Esophagus muscularis mucosa (tissue), 4 donors: ENCODE measurements around the gene KIRREL3. TPM values are rescaled to one million over a fixed set of nuclear protein-coding genes. Genes with fewer than 3 reads are reported as not detected.

Source experiments
- DNase-seq: peaks from one replicate; pipeline ENCODE4 v3.0.0-alpha.2; 2017; ENCODE audit errors: extremely low spot score
- H3K27ac ChIP-seq, 4 donors: fragments of 200-600 bp; sonication (generic); replicated peaks in 1 of 4; 1 replicate in 3 of 4; 2 replicates in 1 of 4; pipeline ENCODE4 v1.5.1; 2016 to 2019; ENCODE audit warnings: mild to moderate bottlenecking in 1 of 4
- H3K27me3 ChIP-seq, 4 donors: fragments of 200-600 bp; sonication (generic); one replicate each; pipeline versions ENCODE4 v1.5.1 to v1.6.0; 2016 to 2019
- H3K36me3 ChIP-seq, 4 donors: fragments of 200-600 bp; sonication (generic); one replicate each; pipeline ENCODE4 v1.5.1; 2016 to 2019
- H3K4me1 ChIP-seq, 4 donors: fragments of 200-600 bp; sonication (generic); one replicate each; pipeline ENCODE4 v1.5.1; 2016 to 2019
- H3K4me3 ChIP-seq, 4 donors: fragments of 200-600 bp; sonication (generic); 1 replicate in 2 of 4; 2 replicates in 2 of 4; pipeline ENCODE4 v1.5.1; 2016 to 2019; ENCODE audit warnings: mild to moderate bottlenecking in 4 of 4, moderate library complexity in 1 of 4
- H3K9me3 ChIP-seq, 4 donors: fragments of 200-600 bp; sonication (generic); 1 replicate in 3 of 4; 2 replicates in 1 of 4; pipeline ENCODE4 v1.5.1; 2016 to 2019
- CTCF ChIP-seq, 3 experiments: fragments of 200-600 bp in 2 of 3; fragments of 450-650 bp in 1 of 3; sonication (generic) in 2 of 3; IDR thresholded peaks; one replicate each; pipeline ENCODE4 v1.5.1; 2017 to 2019; ENCODE audit warnings: antibody characterized with exemption in 3 of 3, mild to moderate bottlenecking in 2 of 3, moderate library complexity in 1 of 3
- EP300 ChIP-seq: sonication (generic); formaldehyde crosslinking; IDR thresholded peaks from one replicate; pipeline ENCODE4 v1.6.1; 2017; ENCODE audit warnings: antibody characterized with exemption
- POLR2A ChIP-seq: fragments of 450-650 bp; IDR thresholded peaks from one replicate; pipeline ENCODE4 v1.6.1; 2017; ENCODE audit warnings: antibody characterized with exemption, moderate library complexity, mild to moderate bottlenecking, low read depth
- POLR2AphosphoS5 ChIP-seq, 2 donors: sonication (generic); formaldehyde crosslinking; IDR thresholded peaks; one replicate each; pipeline ENCODE4 v1.6.1; 2017; ENCODE audit warnings: antibody characterized with exemption in 2 of 2
- WGBS: methylation state at CpG from one replicate; pipeline ENCODE4 v1.1.5; 2018; 5-methylcytosine and 5-hydroxymethylcytosine counted together
- intact Hi-C: fragments of 100-400 bp; cut with DNase I; formaldehyde crosslinking; loops from one replicate; pipeline ENCODE4 v1.15.1; 2023
- total RNA-seq, 4 donors: library from RNA; depleted of rRNA; stranded (reverse); fragments of >200 nt; gene quantifications; one replicate each; pipeline versions ENCODE4 v1.1.0 to v1.2.1, GENCODE V29; 2016

The KIRREL3 gene
- total RNA-seq, 4 donors from 2014 or later: 1.7 to 6.5 (median 3.1) TPM

- Histone ChIP-seq H3K36me3 (no peaks in the 10 kb centered on the region), H3K27ac (no peak overlapping the region), H3K4me1 (no peaks in the 10 kb centered on the region), H3K4me3 (no peak overlapping the region), H3K9me3 (no peaks in the 10 kb centered on the region), H3K27me3 (peaks cover 0 to 47% (median 0%) of the 10 kb centered on the region in 4 donors)
- intact Hi-C loops: no loop called here
- DNase-seq: no peak
- TF ChIP-seq EP300 (no peak), POLR2A (no peak), POLR2AphosphoS5 (IDR thresholded peaks at IDR 0.05) (no peak)
- WGBS: 49% methylated on average over 7 of the region's 7 CpGs
Measured at GRCh38 chr11:126862664-126863243, 137.8 kb downstream of the KIRREL3 start.

GRCh38 chr11:126861796-126862459, 138.6 kb downstream of the KIRREL3 start:
- intact Hi-C loops: no loop called here
- DNase-seq: no peak

GRCh38 chr11:126857860-126858808, 142.4 kb downstream of the KIRREL3 start:
- Histone ChIP-seq H3K4me1 (no peaks in the 10 kb centered on the region), H3K4me3 (no peak overlapping the region), H3K36me3 (no peaks in the 10 kb centered on the region), H3K9me3 (no peaks in the 10 kb centered on the region), H3K27ac (no peak overlapping the region), H3K27me3 (peaks cover 0 to 28% (median 0%) of the 10 kb centered on the region in 4 donors)
- WGBS: 50% methylated on average over 6 of the region's 9 CpGs
- TF ChIP-seq POLR2A: no peak
- no peak for TF ChIP-seq POLR2AphosphoS5 (IDR thresholded peaks at IDR 0.05)
- TF ChIP-seq EP300: no peak
- TF ChIP-seq CTCF (IDR thresholded peaks at IDR 0.05): no peak
- intact Hi-C loops: no loop called here
- DNase-seq: no peak

More at GRCh38 chr11:126861796-126862459, 138.6 kb downstream of the KIRREL3 start:
- 87% methylated on average over 10 of the region's 10 CpGs for WGBS
- Histone ChIP-seq H3K27me3 (peaks cover 0 to 43% (median 0%) of the 10 kb centered on the region in 4 donors), H3K4me3 (no peak overlapping the region), H3K27ac (no peak overlapping the region), H3K36me3 (no peaks in the 10 kb centered on the region), H3K4me1 (no peaks in the 10 kb centered on the region), H3K9me3 (no peaks in the 10 kb centered on the region)
- TF ChIP-seq EP300: no peak
- TF ChIP-seq CTCF (IDR thresholded peaks at IDR 0.05): no peak
- TF ChIP-seq POLR2AphosphoS5 (IDR thresholded peaks at IDR 0.05): no peak
- no peak for TF ChIP-seq POLR2A

- Histone ChIP-seq H3K4me3 (no peak overlapping the region), H3K36me3 (no peaks in the 10 kb centered on the region), H3K27me3 (peaks cover 0 to 14% (median 0%) of the 10 kb centered on the region in 4 donors), H3K9me3 (no peaks in the 10 kb centered on the region), H3K27ac (no peak overlapping the region), H3K4me1 (no peaks in the 10 kb centered on the region)
- intact Hi-C loops: no loop called here
- no peak for DNase-seq
- no peak for TF ChIP-seq POLR2AphosphoS5 (IDR thresholded peaks at IDR 0.05)
- no peak for TF ChIP-seq CTCF (IDR thresholded peaks at IDR 0.05)
- TF ChIP-seq EP300: no peak
- TF ChIP-seq POLR2A: no peak
Measured at GRCh38 chr11:126855536-126855935, 145.0 kb downstream of the KIRREL3 start.

GRCh38 chr11:126853732-126854131, 146.8 kb downstream of the KIRREL3 start:
- intact Hi-C loops: no loop called here
- H3K4me1 ChIP-seq: no peaks in the 10 kb centered on the region
- H3K27ac ChIP-seq: no peak overlapping the region
- no peak for TF ChIP-seq CTCF (IDR thresholded peaks at IDR 0.05)
- TF ChIP-seq POLR2A: no peak
- no peaks in the 10 kb centered on the region for H3K36me3 ChIP-seq
- H3K4me3 ChIP-seq: no peak overlapping the region
- no peaks in the 10 kb centered on the region for H3K9me3 ChIP-seq
- peaks cover 0 to 5% (median 0%) of the 10 kb centered on the region in 4 donors for H3K27me3 ChIP-seq
- DNase-seq: no peak
- 42% methylated on average over 2 of the region's 2 CpGs for WGBS
